HUES64 (cell line): ENCODE measurements around the gene VMAC.

Source experiments
- H3K27ac ChIP-seq: 2 replicates; pipeline ENCODE4 v1.7.0; 2013; ENCODE audit warnings: low read depth, low read length, inconsistent platforms
- H3K27me3 ChIP-seq: 2 replicates; pipeline ENCODE4 v1.6.1; 2013; ENCODE audit warnings: mild to moderate bottlenecking, low read length; ENCODE audit not compliant: insufficient read depth
- H3K36me3 ChIP-seq: 2 replicates; pipeline ENCODE4 v1.6.1; 2013; ENCODE audit warnings: mild to moderate bottlenecking, low read length; ENCODE audit not compliant: insufficient read depth
- H3K4me1 ChIP-seq: 2 replicates; pipeline ENCODE4 v1.6.1; 2013; ENCODE audit warnings: mild to moderate bottlenecking, low read length, moderate library complexity; ENCODE audit not compliant: insufficient read depth
- H3K4me3 ChIP-seq: 2 replicates; pipeline ENCODE4 v1.5.1; 2013; ENCODE audit warnings: mild to moderate bottlenecking, low read length, moderate library complexity
- H3K9ac ChIP-seq: 2 replicates; pipeline ENCODE4 v1.6.1; 2013; ENCODE audit warnings: mild to moderate bottlenecking, low read depth, low read length
- H3K9me3 ChIP-seq: 2 replicates; pipeline ENCODE4 v1.6.1; 2013; ENCODE audit warnings: low read depth, low read length; ENCODE audit not compliant: insufficient read depth
- WGBS: fragments of 150-250, 120-280 bp; methylation state at CpG from one replicate; pipeline ENCODE4 v1.1.7; 2013; ENCODE audit warnings: missing lambda C conversion rate; 5-methylcytosine and 5-hydroxymethylcytosine counted together

Gene VMAC

GRCh38 chr19:5949792-5950305, 45.2 kb downstream of the VMAC start:
- no peaks in the 10 kb centered on the region for H3K9me3 ChIP-seq
- H3K27ac ChIP-seq = no peak overlapping the region
- H3K4me1 ChIP-seq = peaks cover 62% of the 10 kb centered on the region
- peaks cover 6% of the 10 kb centered on the region; the same call in 1 of the 2 replicates for H3K36me3 ChIP-seq
- no peaks in the 10 kb centered on the region for H3K27me3 ChIP-seq
- 94% methylated on average over 13 of the region's 13 CpGs for WGBS
- H3K9ac ChIP-seq = no peak overlapping the region
- H3K4me3 ChIP-seq = no peak overlapping the region

GRCh38 chr19:5950741-5951140, 46.1 kb downstream of the VMAC start:
- Histone ChIP-seq H3K4me3 (no peak overlapping the region), H3K36me3 (peaks cover 6% of the 10 kb centered on the region; the same call in 1 of the 2 replicates), H3K9ac (no peak overlapping the region), H3K4me1 (peaks cover 66% of the 10 kb centered on the region), H3K27me3 (no peaks in the 10 kb centered on the region), H3K27ac (no peak overlapping the region), H3K9me3 (no peaks in the 10 kb centered on the region)
- whole genome bisulfite sequencing = 79% methylated on average over 3 of the region's 3 CpGs

GRCh38 chr19:5951338-5951861, 46.7 kb downstream of the VMAC start:
- no peaks in the 10 kb centered on the region for H3K27me3 ChIP-seq
- no peak overlapping the region for H3K4me3 ChIP-seq
- H3K36me3 ChIP-seq = peaks cover 6% of the 10 kb centered on the region; the same call in 1 of the 2 replicates
- no peaks in the 10 kb centered on the region for H3K9me3 ChIP-seq
- WGBS = 37% methylated on average over 19 of the region's 19 CpGs
- peaks cover 67% of the 10 kb centered on the region for H3K4me1 ChIP-seq
- H3K27ac ChIP-seq = peak overlapping the region; percentile 32; the same call in 1 of the 2 replicates
- H3K9ac ChIP-seq = no peak overlapping the region

- no peak overlapping the region for H3K27ac ChIP-seq
- 73% methylated on average over 18 of the region's 18 CpGs for WGBS
- H3K4me3 ChIP-seq = no peak overlapping the region
- no peaks in the 10 kb centered on the region for H3K9me3 ChIP-seq
- no peak overlapping the region for H3K9ac ChIP-seq
- H3K4me1 ChIP-seq = peaks cover 75% of the 10 kb centered on the region
- H3K36me3 ChIP-seq = peaks cover 6% of the 10 kb centered on the region; the same call in 1 of the 2 replicates
- no peaks in the 10 kb centered on the region for H3K27me3 ChIP-seq
These were observed 47.7 kb downstream of the VMAC start for GRCh38 chr19:5952193-5953029.

- Histone ChIP-seq H3K36me3 (peaks cover 6% of the 10 kb centered on the region; the same call in 1 of the 2 replicates), H3K4me1 (peaks cover 82% of the 10 kb centered on the region), H3K4me3 (no peak overlapping the region), H3K27me3 (no peaks in the 10 kb centered on the region), H3K9ac (no peak overlapping the region), H3K27ac (peak overlapping the region; percentile 36; the same call in 1 of the 2 replicates), H3K9me3 (no peaks in the 10 kb centered on the region)
- whole genome bisulfite sequencing = 62% methylated on average over 4 of the region's 5 CpGs
These were observed 48.4 kb downstream of the VMAC start for GRCh38 chr19:5953030-5953589.

GRCh38 chr19:5953680-5954213, 49.1 kb downstream of the VMAC start:
- Histone ChIP-seq H3K36me3 (peaks cover 6% of the 10 kb centered on the region; the same call in 1 of the 2 replicates), H3K9me3 (no peaks in the 10 kb centered on the region), H3K4me1 (peaks cover 85% of the 10 kb centered on the region), H3K9ac (no peak overlapping the region), H3K27me3 (no peaks in the 10 kb centered on the region), H3K27ac (peak overlapping the region; percentile 36; the same call in 1 of the 2 replicates), H3K4me3 (no peak overlapping the region)
- WGBS = 79% methylated on average over 17 of the region's 17 CpGs

- H3K36me3 ChIP-seq = peaks cover 6% of the 10 kb centered on the region; the same call in 1 of the 2 replicates
- 75% methylated on average over 6 of the region's 6 CpGs for WGBS
- no peaks in the 10 kb centered on the region for H3K27me3 ChIP-seq
- H3K9ac ChIP-seq = no peak overlapping the region
- peaks cover 81% of the 10 kb centered on the region for H3K4me1 ChIP-seq
- no peak overlapping the region for H3K27ac ChIP-seq
- H3K4me3 ChIP-seq = no peak overlapping the region
- no peaks in the 10 kb centered on the region for H3K9me3 ChIP-seq
These were observed 49.6 kb downstream of the VMAC start for GRCh38 chr19:5954293-5954692.

- Histone ChIP-seq H3K9me3 (no peaks in the 10 kb centered on the region), H3K27me3 (no peaks in the 10 kb centered on the region), H3K27ac (no peak overlapping the region), H3K36me3 (0 out of 2 replicates have a peak, but pooled peaks cover under 1% of the 10 kb centered on the region), H3K4me3 (no peak overlapping the region), H3K9ac (no peak overlapping the region), H3K4me1 (peaks cover 68% of the 10 kb centered on the region)
- 93% methylated on average over 2 of the region's 3 CpGs for WGBS
These were observed 50.9 kb downstream of the VMAC start for GRCh38 chr19:5955636-5955935.

GRCh38 chr19:5956323-5956722, 51.7 kb downstream of the VMAC start:
- 87% methylated on average over 3 of the region's 3 CpGs for WGBS
- Histone ChIP-seq H3K27ac (no peak overlapping the region), H3K4me1 (peaks cover 61% of the 10 kb centered on the region)

GRCh38 chr19:5956728-5957127, 52.1 kb downstream of the VMAC start:
- Histone ChIP-seq H3K27ac (no peak overlapping the region), H3K4me3 (no peak overlapping the region), H3K36me3 (no peaks in the 10 kb centered on the region), H3K9me3 (no peaks in the 10 kb centered on the region), H3K9ac (no peak overlapping the region), H3K27me3 (no peaks in the 10 kb centered on the region), H3K4me1 (peaks cover 57% of the 10 kb centered on the region)
- 95% methylated on average over 12 of the region's 12 CpGs for WGBS

More at GRCh38 chr19:5956323-5956722, 51.7 kb downstream of the VMAC start:
- H3K4me3 ChIP-seq = no peak overlapping the region
- H3K9ac ChIP-seq = no peak overlapping the region
- no peaks in the 10 kb centered on the region for H3K27me3 ChIP-seq
- H3K9me3 ChIP-seq = no peaks in the 10 kb centered on the region
- H3K36me3 ChIP-seq = no peaks in the 10 kb centered on the region

GRCh38 chr19:5957170-5957569, 52.5 kb downstream of the VMAC start:
- H3K36me3 ChIP-seq = no peaks in the 10 kb centered on the region
- no peak overlapping the region for H3K27ac ChIP-seq
- 85% methylated on average over 10 of the region's 10 CpGs for WGBS
- H3K9me3 ChIP-seq = no peaks in the 10 kb centered on the region
- no peak overlapping the region for H3K9ac ChIP-seq
- H3K4me3 ChIP-seq = no peak overlapping the region
- H3K27me3 ChIP-seq = no peaks in the 10 kb centered on the region
- H3K4me1 ChIP-seq = peaks cover 56% of the 10 kb centered on the region
